ENCODE results near the gene POLR1B.

The POLR1B gene

GRCh38 chr2:112582314-112582746 lies 40.1 kb downstream of the POLR1B start:
- no peaks in the 10 kb centered on the region for H3K27me3 ChIP-seq (ENCODE audit: control insufficient read depth, insufficient read depth, low read length)
- DNase-seq (ENCODE audit: low read depth, low spot score): no peak
- H3K9me3 ChIP-seq (ENCODE audit: control insufficient read depth, insufficient read depth, low read length): no peaks in the 10 kb centered on the region
- peaks cover 5% of the 10 kb centered on the region for H3K36me3 ChIP-seq (ENCODE audit: control insufficient read depth, insufficient read depth, low read length)
- WGBS (ENCODE audit: insufficient coverage, insufficient read length): no CpG with 5 or more reads among the region's 10 CpGs
- no peak overlapping the region for H3K27ac ChIP-seq (ENCODE audit: low read length)
- no peaks in the 10 kb centered on the region for H3K4me1 ChIP-seq (ENCODE audit: control insufficient read depth, insufficient read depth, low read length)
- no peak overlapping the region for H3K4me3 ChIP-seq (ENCODE audit: low read length)

- Histone ChIP-seq H3K4me3 (ENCODE audit: low read length) (peak overlapping the region; percentile 87; the same call in 1 of the 2 replicates), H3K9me3 (ENCODE audit: control insufficient read depth, insufficient read depth, low read length) (no peaks in the 10 kb centered on the region), H3K4me1 (ENCODE audit: control insufficient read depth, insufficient read depth, low read length) (no peaks in the 10 kb centered on the region), H3K27me3 (ENCODE audit: control insufficient read depth, insufficient read depth, low read length) (no peaks in the 10 kb centered on the region), H3K27ac (ENCODE audit: low read length) (no peak overlapping the region), H3K36me3 (ENCODE audit: control insufficient read depth, insufficient read depth, low read length) (peaks cover 5% of the 10 kb centered on the region)
- DNase-seq (ENCODE audit: low read depth, low spot score): no peak
- WGBS (ENCODE audit: insufficient coverage, insufficient read length): no CpG with 5 or more reads among the region's 19 CpGs
These were observed 41.4 kb downstream of the POLR1B start for GRCh38 chr2:112583497-112584133.

- peak within 1 kb of the TSS; percentile 87 for H3K4me3 ChIP-seq (ENCODE audit: low read length)
- H3K4me1 ChIP-seq (ENCODE audit: control insufficient read depth, insufficient read depth, low read length): no peaks in the 10 kb centered on the region
- H3K36me3 ChIP-seq (ENCODE audit: control insufficient read depth, insufficient read depth, low read length): peaks cover 5% of the 10 kb centered on the region
- no peak within 1 kb of the TSS for H3K27ac ChIP-seq (ENCODE audit: low read length)
- no peaks in the 10 kb centered on the region for H3K27me3 ChIP-seq (ENCODE audit: control insufficient read depth, insufficient read depth, low read length)
- no peaks in the 10 kb centered on the region for H3K9me3 ChIP-seq (ENCODE audit: control insufficient read depth, insufficient read depth, low read length)
- peak; percentile 81 for DNase-seq (ENCODE audit: low read depth, low spot score)
- no CpG with 5 or more reads among the region's 54 CpGs for WGBS (ENCODE audit: insufficient coverage, insufficient read length)
These were observed 42.0 kb downstream of the POLR1B start, which contains the start of gene CHCHD5 for GRCh38 chr2:112584134-112584890. CHCHD5 (plus strand) TSS chr2:112584609; CDS start chr2:112584648, 39 bp downstream.

- Histone ChIP-seq H3K27ac (ENCODE audit: low read length) (no peak overlapping the region), H3K27me3 (ENCODE audit: control insufficient read depth, insufficient read depth, low read length) (no peaks in the 10 kb centered on the region), H3K4me1 (ENCODE audit: control insufficient read depth, insufficient read depth, low read length) (no peaks in the 10 kb centered on the region), H3K9me3 (ENCODE audit: control insufficient read depth, insufficient read depth, low read length) (no peaks in the 10 kb centered on the region), H3K36me3 (ENCODE audit: control insufficient read depth, insufficient read depth, low read length) (peaks cover 5% of the 10 kb centered on the region), H3K4me3 (ENCODE audit: low read length) (peak overlapping the region; percentile 87; the same call in 1 of the 2 replicates)
- DNase-seq (ENCODE audit: low read depth, low spot score): no peak
- no CpG with 5 or more reads among the region's 3 CpGs for WGBS (ENCODE audit: insufficient coverage, insufficient read length)
These were observed 42.6 kb downstream of the POLR1B start for GRCh38 chr2:112584891-112585250.

- Histone ChIP-seq H3K4me1 (ENCODE audit: control insufficient read depth, insufficient read depth, low read length) (no peaks in the 10 kb centered on the region), H3K4me3 (ENCODE audit: low read length) (no peak overlapping the region), H3K27me3 (ENCODE audit: control insufficient read depth, insufficient read depth, low read length) (no peaks in the 10 kb centered on the region), H3K27ac (ENCODE audit: low read length) (no peak overlapping the region), H3K9me3 (ENCODE audit: control insufficient read depth, insufficient read depth, low read length) (no peaks in the 10 kb centered on the region), H3K36me3 (ENCODE audit: control insufficient read depth, insufficient read depth, low read length) (peaks cover 5% of the 10 kb centered on the region)
- DNase-seq (ENCODE audit: low read depth, low spot score): no peak
- no CpG with 5 or more reads among the region's 3 CpGs for WGBS (ENCODE audit: insufficient coverage, insufficient read length)
These were observed 43.1 kb downstream of the POLR1B start for GRCh38 chr2:112585400-112585799.

- H3K4me3 ChIP-seq (ENCODE audit: low read length): no peak overlapping the region
- H3K9me3 ChIP-seq (ENCODE audit: control insufficient read depth, insufficient read depth, low read length): no peaks in the 10 kb centered on the region
- WGBS (ENCODE audit: insufficient coverage, insufficient read length): no CpG with 5 or more reads among the region's 18 CpGs
These were observed 43.7 kb downstream of the POLR1B start for GRCh38 chr2:112585873-112586464.

GRCh38 chr2:112588611-112589045 lies 46.4 kb downstream of the POLR1B start:
- H3K4me1 ChIP-seq (ENCODE audit: control insufficient read depth, insufficient read depth, low read length): peaks cover 2% of the 10 kb centered on the region; the same call in 1 of the 2 replicates
- DNase-seq (ENCODE audit: low read depth, low spot score): no peak
- H3K27me3 ChIP-seq (ENCODE audit: control insufficient read depth, insufficient read depth, low read length): no peaks in the 10 kb centered on the region
- no peak overlapping the region for H3K27ac ChIP-seq (ENCODE audit: low read length)
- no CpG with 5 or more reads among the region's 6 CpGs for WGBS (ENCODE audit: insufficient coverage, insufficient read length)
- H3K4me3 ChIP-seq (ENCODE audit: low read length): no peak overlapping the region
- peaks cover 5% of the 10 kb centered on the region for H3K36me3 ChIP-seq (ENCODE audit: control insufficient read depth, insufficient read depth, low read length)
- H3K9me3 ChIP-seq (ENCODE audit: control insufficient read depth, insufficient read depth, low read length): no peaks in the 10 kb centered on the region

More at GRCh38 chr2:112585873-112586464, 43.7 kb downstream of the POLR1B start:
- peaks cover 5% of the 10 kb centered on the region for H3K36me3 ChIP-seq (ENCODE audit: control insufficient read depth, insufficient read depth, low read length)
- H3K4me1 ChIP-seq (ENCODE audit: control insufficient read depth, insufficient read depth, low read length): peaks cover 2% of the 10 kb centered on the region; the same call in 1 of the 2 replicates
- H3K27me3 ChIP-seq (ENCODE audit: control insufficient read depth, insufficient read depth, low read length): no peaks in the 10 kb centered on the region
- H3K27ac ChIP-seq (ENCODE audit: low read length): no peak overlapping the region
- DNase-seq (ENCODE audit: low read depth, low spot score): no peak

GRCh38 chr2:112591413-112591812 lies 49.1 kb downstream of the POLR1B start:
- Histone ChIP-seq H3K4me1 (ENCODE audit: control insufficient read depth, insufficient read depth, low read length) (peaks cover 2% of the 10 kb centered on the region; the same call in 1 of the 2 replicates), H3K9me3 (ENCODE audit: control insufficient read depth, insufficient read depth, low read length) (no peaks in the 10 kb centered on the region), H3K4me3 (ENCODE audit: low read length) (no peak overlapping the region), H3K36me3 (ENCODE audit: control insufficient read depth, insufficient read depth, low read length) (peaks cover 2% of the 10 kb centered on the region; the same call in 1 of the 2 replicates), H3K27me3 (ENCODE audit: control insufficient read depth, insufficient read depth, low read length) (no peaks in the 10 kb centered on the region), H3K27ac (ENCODE audit: low read length) (no peak overlapping the region)
- no CpG with 5 or more reads among the region's 5 CpGs for WGBS (ENCODE audit: insufficient coverage, insufficient read length)
- no peak for DNase-seq (ENCODE audit: low read depth, low spot score)

GRCh38 chr2:112593736-112594135 lies 51.5 kb downstream of the POLR1B start:
- no peaks in the 10 kb centered on the region for H3K9me3 ChIP-seq (ENCODE audit: control insufficient read depth, insufficient read depth, low read length)
- no CpG with 5 or more reads among the region's 4 CpGs for WGBS (ENCODE audit: insufficient coverage, insufficient read length)
- H3K36me3 ChIP-seq (ENCODE audit: control insufficient read depth, insufficient read depth, low read length): no peaks in the 10 kb centered on the region
- no peak for DNase-seq (ENCODE audit: low read depth, low spot score)
- peaks cover 2% of the 10 kb centered on the region; the same call in 1 of the 2 replicates for H3K4me1 ChIP-seq (ENCODE audit: control insufficient read depth, insufficient read depth, low read length)
- H3K4me3 ChIP-seq (ENCODE audit: low read length): no peak overlapping the region
- no peaks in the 10 kb centered on the region for H3K27me3 ChIP-seq (ENCODE audit: control insufficient read depth, insufficient read depth, low read length)
- H3K27ac ChIP-seq (ENCODE audit: low read length): no peak overlapping the region

GRCh38 chr2:112597537-112598322 lies 55.5 kb downstream of the POLR1B start:
- H3K27me3 ChIP-seq (ENCODE audit: control insufficient read depth, insufficient read depth, low read length): no peaks in the 10 kb centered on the region
- H3K36me3 ChIP-seq (ENCODE audit: control insufficient read depth, insufficient read depth, low read length): no peaks in the 10 kb centered on the region
- no peaks in the 10 kb centered on the region for H3K9me3 ChIP-seq (ENCODE audit: control insufficient read depth, insufficient read depth, low read length)
- no peak for DNase-seq (ENCODE audit: low read depth, low spot score)
- WGBS (ENCODE audit: insufficient coverage, insufficient read length): no CpG with 5 or more reads among the region's 10 CpGs
- H3K4me3 ChIP-seq (ENCODE audit: low read length): no peak overlapping the region
- H3K4me1 ChIP-seq (ENCODE audit: control insufficient read depth, insufficient read depth, low read length): no peaks in the 10 kb centered on the region
- H3K27ac ChIP-seq (ENCODE audit: low read length): no peak overlapping the region
